ENCODE results near the gene SLC35F1.

SLC35F1 gene

GRCh38 chr6:118197539-118197938 is 290.5 kb downstream of the SLC35F1 start:
- DNase-seq (ENCODE audit: low spot score), result no peak

- DNase-seq (ENCODE audit: low spot score), result no peak
These were observed 291.7 kb downstream of the SLC35F1 start for GRCh38 chr6:118198746-118199145.

- no peak for DNase-seq (ENCODE audit: low spot score)
These were observed 293.1 kb downstream of the SLC35F1 start for GRCh38 chr6:118200160-118200559.

GRCh38 chr6:118202517-118202916 is 295.5 kb downstream of the SLC35F1 start:
- DNase-seq (ENCODE audit: low spot score), result no peak

GRCh38 chr6:118203545-118203944 is 296.5 kb downstream of the SLC35F1 start:
- DNase-seq (ENCODE audit: low spot score), result no peak

GRCh38 chr6:118206221-118206620 is 299.2 kb downstream of the SLC35F1 start:
- DNase-seq (ENCODE audit: low spot score), result no peak

- DNase-seq (ENCODE audit: low spot score), result no peak
These were observed 300.9 kb downstream of the SLC35F1 start for GRCh38 chr6:118207947-118208346.

GRCh38 chr6:118212451-118213173 is 305.5 kb downstream of the SLC35F1 start:
- DNase-seq (ENCODE audit: low spot score), result no peak

- DNase-seq (ENCODE audit: low spot score), result no peak
These were observed 308.2 kb downstream of the SLC35F1 start for GRCh38 chr6:118215269-118215668.

GRCh38 chr6:118216751-118217150 is 309.7 kb downstream of the SLC35F1 start:
- no peak for DNase-seq (ENCODE audit: low spot score)

GRCh38 chr6:118218156-118218555 is 311.1 kb downstream of the SLC35F1 start:
- DNase-seq (ENCODE audit: low spot score), result no peak

GRCh38 chr6:118220429-118221128 is 313.5 kb downstream of the SLC35F1 start:
- no peak for DNase-seq (ENCODE audit: low spot score)

- no peak for DNase-seq (ENCODE audit: low spot score)
These were observed 316.3 kb downstream of the SLC35F1 start for GRCh38 chr6:118223316-118223715.

GRCh38 chr6:118228886-118229285 is 321.8 kb downstream of the SLC35F1 start:
- DNase-seq (ENCODE audit: low spot score), result no peak

- DNase-seq (ENCODE audit: low spot score), result no peak
These were observed 333.9 kb downstream of the SLC35F1 start for GRCh38 chr6:118240878-118241528.

- no peak for DNase-seq (ENCODE audit: low spot score)
These were observed 339.3 kb downstream of the SLC35F1 start for GRCh38 chr6:118246406-118246805.

GRCh38 chr6:118248171-118248570 is 341.1 kb downstream of the SLC35F1 start:
- no peak for DNase-seq (ENCODE audit: low spot score)

- no peak for DNase-seq (ENCODE audit: low spot score)
These were observed 342.6 kb downstream of the SLC35F1 start for GRCh38 chr6:118249680-118250079.

- DNase-seq (ENCODE audit: low spot score), result no peak
These were observed 345.4 kb downstream of the SLC35F1 start for GRCh38 chr6:118252474-118252873.

- no peak for DNase-seq (ENCODE audit: low spot score)
These were observed 346.7 kb downstream of the SLC35F1 start for GRCh38 chr6:118253741-118254140.

- no peak for DNase-seq (ENCODE audit: low spot score)
These were observed 353.8 kb downstream of the SLC35F1 start for GRCh38 chr6:118260833-118261232.

GRCh38 chr6:118263921-118264486 is 356.9 kb downstream of the SLC35F1 start:
- no peak for DNase-seq (ENCODE audit: low spot score)

- no peak for DNase-seq (ENCODE audit: low spot score)
These were observed 362.6 kb downstream of the SLC35F1 start for GRCh38 chr6:118269659-118270058.

Measured in HuH-7 (cell line).